GM18526 (cell line): ENCODE measurements around the gene GPAM.

Experiments
- POLR2A ChIP-seq: IDR thresholded peaks from 3 replicates; pipeline ENCODE4 v1.6.1; 2011; ENCODE audit not compliant: insufficient read length; ENCODE audit errors: extremely low read depth

The GPAM gene

GRCh38 chr10:112183329-112184051 lies at the start of gene GPAM:
Gene GPAM, minus strand, starts transcription at chr10:112183765. Its CDS starts 1,981 bp downstream, at chr10:112181784.
- TF ChIP-seq POLR2A = peak; percentile 89

GRCh38 chr10:112232670-112233069 lies 49.1 kb upstream of the GPAM start:
- TF ChIP-seq POLR2A = no peak

- no peak for TF ChIP-seq POLR2A
Observed at GRCh38 chr10:112231602-112232400, 48.2 kb upstream of the GPAM start.

DNA sequence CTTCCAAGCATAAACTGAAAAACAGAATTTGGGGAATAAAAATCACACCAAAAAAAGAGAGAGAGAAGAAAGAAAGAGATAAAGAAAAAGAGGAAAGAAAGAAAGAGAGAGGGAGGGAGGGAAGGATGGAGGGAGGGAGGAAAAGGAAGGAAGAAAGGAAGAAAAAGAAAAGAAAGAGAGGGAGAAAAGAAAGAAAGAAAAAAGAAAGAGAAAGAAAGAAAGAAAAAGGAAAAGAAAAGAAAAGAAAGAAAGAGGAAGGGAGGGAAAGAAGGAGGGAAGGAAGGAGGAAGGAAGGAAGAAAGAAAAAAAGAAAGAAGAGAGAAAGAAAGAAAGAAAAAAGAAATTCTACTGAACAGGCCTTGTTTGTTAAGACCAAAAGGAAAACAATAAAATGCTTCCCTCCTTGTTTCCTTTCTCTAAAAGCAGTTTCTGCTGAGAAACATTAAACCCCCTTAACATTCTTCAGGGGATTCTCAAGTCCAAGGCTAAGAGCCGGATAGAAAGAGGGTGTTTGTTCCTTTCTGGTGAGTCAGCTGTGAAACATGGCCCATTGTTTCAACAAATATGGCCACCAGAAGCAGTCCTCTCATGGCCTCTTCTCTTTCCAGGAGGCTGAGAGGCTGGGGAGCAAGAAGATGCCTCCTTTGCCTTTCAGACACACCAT lies 46.9 kb upstream of the GPAM start:
- no peak for TF ChIP-seq POLR2A

DNA sequence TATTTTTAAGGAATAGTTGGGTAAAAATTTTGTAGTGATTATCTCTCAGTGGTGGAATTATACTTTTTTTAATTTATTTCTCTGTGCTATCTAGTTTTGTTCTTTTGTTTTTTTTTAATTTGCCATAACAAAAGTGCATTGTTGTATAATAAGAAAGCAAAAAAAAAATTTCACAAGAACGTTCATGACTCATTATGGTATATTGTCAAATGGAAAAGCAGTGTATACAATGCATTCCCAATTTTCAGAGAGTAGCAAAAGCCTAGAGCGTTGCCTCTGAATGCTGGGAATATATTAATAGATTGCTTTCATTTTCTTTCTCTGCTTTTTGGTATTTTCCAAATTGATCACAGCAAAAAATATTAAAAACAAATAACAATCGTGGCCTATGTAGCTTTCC lies 46.3 kb upstream of the GPAM start:
- TF ChIP-seq POLR2A = no peak

DNA sequence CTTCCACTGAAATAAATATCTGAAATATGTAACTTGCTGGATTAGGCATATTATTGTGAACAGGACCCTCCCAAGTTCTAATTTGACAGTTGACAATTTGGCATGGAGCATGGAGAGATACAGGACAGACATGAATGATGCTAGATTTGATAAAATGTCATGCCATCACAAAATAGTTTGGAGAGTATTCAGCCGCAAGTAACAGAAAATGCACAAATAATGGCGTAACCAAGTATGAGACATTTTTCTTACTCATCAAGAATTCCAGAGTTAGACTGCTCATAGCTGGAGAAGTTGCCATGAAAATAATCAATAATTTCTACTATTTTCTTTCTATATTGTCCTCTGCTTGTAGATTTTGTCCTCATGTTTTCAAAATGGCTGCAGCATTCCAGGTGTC lies 45.5 kb upstream of the GPAM start:
- TF ChIP-seq POLR2A = no peak

- TF ChIP-seq POLR2A = no peak
Observed at GRCh38 chr10:112227331-112227987, 43.9 kb upstream of the GPAM start.

DNA sequence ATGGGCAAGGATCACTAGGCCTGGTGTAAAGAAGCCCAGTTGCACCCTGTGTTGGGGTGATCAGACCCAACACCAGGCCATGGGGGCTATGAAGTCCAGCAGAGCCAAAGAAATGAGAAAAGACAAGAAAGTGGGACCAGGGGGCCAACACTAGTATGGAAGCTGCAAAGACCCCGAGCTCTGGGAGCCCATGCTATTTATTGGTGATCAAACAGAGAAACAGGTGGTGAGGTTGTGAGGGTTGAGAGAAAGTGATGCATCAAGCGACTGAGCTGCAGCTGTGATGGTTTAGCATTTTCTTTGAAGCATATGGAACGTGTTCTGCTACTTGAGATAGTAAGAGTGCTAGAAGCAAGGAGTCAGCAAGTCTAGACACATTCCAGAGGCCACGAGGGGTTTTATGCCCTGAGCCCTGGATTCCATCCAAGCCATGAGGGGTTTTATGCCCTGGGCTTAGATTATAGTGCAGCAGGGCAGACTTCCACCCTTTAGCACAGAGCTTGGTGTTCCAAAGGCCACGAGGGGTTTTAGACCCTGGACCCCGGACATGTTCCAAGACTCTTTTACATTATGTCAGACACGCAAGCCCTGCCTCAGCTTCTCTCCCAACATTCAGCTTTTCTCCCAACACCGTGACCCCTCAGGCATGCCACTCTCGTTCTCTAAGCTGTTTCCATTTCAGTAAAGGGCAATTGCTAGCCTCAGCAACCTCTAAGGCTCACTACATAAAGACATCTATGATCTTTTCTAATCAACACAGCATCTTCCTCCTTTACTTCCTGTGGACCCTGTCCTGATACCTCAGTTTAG lies 43.1 kb upstream of the GPAM start:
- no peak for TF ChIP-seq POLR2A

GRCh38 chr10:112225771-112226438 lies 42.3 kb upstream of the GPAM start:
- no peak for TF ChIP-seq POLR2A

GRCh38 chr10:112224933-112225529 lies 41.5 kb upstream of the GPAM start:
- no peak for TF ChIP-seq POLR2A

DNA sequence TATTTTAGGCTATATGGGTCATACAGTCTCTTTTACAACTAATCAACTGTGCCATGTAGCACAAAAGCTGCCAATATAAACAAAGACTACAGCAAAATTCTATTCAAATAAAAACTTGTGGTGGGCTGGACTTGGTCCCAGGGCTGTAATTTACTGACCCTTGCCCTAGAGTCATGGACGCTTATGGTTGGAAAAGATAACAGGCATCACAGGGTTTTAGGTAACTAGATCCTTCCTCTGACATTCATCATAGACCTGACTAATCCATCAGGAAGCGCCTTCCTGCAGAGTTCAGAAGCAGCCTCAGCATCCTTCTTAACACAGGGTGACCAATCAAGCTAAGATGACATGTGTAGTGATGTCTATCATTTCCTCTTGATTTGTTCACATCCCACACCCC lies 40.2 kb upstream of the GPAM start:
- TF ChIP-seq POLR2A = no peak

DNA sequence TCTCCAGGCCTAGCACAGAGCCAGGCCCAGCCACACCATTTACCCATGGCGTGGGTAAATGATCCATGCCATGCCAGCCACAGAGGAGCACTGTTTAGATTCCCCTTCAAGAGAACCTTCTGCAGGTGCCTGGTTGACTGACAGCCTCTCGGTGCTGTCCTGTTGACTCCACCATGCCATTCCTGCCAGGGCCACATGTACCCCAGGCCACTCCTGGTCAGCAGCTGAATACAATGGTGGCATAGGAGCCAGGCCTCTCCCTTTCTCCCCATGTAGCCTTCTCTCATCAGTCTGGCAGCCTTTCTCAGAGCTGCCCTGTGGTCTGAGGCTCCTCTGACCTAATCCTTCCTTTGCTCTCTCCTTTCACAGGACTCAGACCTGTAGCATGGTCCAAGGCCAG lies 39.2 kb upstream of the GPAM start:
- no peak for TF ChIP-seq POLR2A

DNA sequence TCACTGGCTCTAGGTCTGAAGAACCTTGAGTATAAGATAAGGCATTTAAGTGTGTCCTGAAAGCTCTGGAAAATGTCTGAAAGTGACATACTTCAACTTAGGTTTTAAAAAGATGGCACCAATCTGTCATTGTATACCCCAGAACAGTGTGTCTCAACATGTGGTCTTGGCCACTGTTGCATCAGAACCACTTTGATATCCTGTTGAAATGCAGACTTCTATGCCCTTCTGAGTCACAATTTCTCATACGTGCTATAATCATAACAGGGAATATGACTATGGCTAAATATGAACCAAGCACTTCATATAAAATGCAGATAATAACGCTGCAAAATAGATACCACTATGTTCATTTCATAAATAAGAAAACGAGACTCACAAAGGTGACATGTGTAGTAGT lies 38.0 kb upstream of the GPAM start:
- no peak for TF ChIP-seq POLR2A

DNA sequence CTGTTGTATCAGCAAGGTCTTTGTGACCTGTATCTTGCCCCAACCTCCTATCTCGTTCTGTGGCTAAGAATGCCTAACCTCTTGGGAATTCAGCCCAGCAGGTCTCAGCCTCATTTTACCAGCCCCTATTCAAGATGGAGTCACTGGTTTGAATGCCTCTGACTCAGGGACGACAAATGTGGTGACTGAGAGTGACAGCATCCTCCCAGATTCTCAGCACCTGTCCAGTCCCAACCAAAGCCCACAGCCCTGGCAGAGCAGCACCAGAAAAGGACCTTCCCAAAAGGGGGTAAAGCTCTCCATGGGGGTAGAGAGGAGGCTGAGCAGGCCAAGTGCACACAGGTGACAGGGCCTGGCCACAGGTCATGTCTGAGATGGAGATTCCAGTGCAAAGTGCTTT lies 35.4 kb upstream of the GPAM start:
- TF ChIP-seq POLR2A = no peak
